KG1 (cell line): ENCODE results near the gene GOLGA2.

Source experiments
- DNase-seq: peaks from one replicate; lab custom pipeline; 2025; lab: John Stamatoyannopoulos, UW

GOLGA2 gene, protein sequence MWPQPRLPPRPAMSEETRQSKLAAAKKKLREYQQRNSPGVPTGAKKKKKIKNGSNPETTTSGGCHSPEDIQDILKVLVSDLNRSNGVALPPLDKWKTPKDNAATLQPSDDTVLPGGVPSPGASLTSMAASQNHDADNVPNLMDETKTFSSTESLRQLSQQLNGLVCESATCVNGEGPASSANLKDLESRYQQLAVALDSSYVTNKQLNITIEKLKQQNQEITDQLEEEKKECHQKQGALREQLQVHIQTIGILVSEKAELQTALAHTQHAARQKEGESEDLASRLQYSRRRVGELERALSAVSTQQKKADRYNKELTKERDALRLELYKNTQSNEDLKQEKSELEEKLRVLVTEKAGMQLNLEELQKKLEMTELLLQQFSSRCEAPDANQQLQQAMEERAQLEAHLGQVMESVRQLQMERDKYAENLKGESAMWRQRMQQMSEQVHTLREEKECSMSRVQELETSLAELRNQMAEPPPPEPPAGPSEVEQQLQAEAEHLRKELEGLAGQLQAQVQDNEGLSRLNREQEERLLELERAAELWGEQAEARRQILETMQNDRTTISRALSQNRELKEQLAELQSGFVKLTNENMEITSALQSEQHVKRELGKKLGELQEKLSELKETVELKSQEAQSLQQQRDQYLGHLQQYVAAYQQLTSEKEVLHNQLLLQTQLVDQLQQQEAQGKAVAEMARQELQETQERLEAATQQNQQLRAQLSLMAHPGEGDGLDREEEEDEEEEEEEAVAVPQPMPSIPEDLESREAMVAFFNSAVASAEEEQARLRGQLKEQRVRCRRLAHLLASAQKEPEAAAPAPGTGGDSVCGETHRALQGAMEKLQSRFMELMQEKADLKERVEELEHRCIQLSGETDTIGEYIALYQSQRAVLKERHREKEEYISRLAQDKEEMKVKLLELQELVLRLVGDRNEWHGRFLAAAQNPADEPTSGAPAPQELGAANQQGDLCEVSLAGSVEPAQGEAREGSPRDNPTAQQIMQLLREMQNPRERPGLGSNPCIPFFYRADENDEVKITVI

DNA sequence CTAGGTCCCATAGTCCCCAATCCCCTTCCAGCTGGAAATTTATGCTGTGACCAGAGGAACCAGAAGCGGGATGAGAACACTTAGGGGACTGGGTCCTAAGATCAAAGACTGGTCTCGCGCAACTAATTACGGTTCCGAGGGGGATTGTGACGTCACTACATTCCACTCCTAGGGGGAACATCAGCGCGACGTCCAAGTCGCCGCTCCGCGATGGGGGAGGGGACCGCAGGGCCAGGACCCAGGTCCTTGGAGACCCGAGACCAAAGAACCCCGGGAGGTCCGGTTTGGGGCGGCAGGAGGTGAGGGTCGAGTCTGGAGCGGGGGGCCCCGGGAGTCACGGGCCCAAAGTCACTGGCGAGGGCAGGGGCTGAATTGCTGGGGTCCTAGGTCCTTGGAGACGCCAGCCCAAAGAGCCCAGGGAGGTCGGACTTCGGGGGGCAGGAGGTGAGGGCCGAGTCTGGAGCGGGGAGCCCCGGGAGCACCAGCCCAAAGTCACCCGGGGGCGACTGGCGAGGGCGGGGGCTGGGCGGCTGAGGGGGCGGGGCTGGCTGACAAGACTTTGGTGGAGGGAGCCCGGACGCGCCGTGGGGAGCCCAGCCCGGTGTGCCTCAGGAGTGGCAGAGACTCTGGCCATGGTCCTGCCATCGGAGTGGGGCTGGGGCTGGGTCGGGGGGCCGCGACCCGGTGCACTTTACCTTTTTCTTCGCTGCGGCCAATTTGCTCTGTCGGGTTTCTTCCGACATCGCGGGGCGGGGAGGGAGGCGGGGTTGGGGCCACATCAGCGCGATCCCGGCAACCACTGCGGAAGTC, at the start of gene GOLGA2:
Gene GOLGA2 (minus strand): TSS at position 810 of the 810 bp plus-strand sequence. CDS start 31 bp downstream, at position 779.
- no peak for DNase-seq

GRCh38 chr9:128324401-128324800, 48.6 kb upstream of the GOLGA2 start:
- DNase-seq: no peak

GRCh38 chr9:128323791-128324190, 48.0 kb upstream of the GOLGA2 start:
- no peak for DNase-seq

DNA sequence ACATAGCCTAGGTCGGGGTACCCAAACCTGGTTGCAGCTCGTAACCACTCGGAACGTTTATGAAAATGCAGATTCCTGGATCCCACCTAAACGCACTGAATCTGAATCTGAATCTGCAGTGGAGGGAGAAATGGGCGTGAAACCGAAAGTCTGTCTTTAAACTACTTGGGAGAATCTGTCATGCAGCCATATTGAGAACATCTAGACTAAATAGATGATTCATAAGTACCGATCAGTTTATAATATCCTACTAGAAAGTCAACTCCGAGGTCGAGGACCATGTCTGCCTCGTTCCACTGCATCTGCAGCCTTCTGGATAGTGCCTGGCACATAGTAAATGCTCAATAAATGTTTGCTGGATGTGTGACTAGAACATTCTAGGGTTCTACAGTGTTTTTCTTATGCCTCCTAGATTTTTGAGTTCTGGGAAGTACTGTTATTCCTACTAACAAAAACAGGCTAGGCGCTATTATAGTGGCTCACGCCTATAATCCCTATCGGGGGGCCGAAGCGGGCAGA, 47.5 kb upstream of the GOLGA2 start:
- no peak for DNase-seq

GRCh38 chr9:128322404-128323211, 46.8 kb upstream of the GOLGA2 start, which contains the start of the genes COQ4 and TRUB2:
COQ4 (plus strand) TSS chr9:128322839; CDS start chr9:128322859, 20 bp downstream.
TRUB2 (minus strand) TSS chr9:128322447; CDS start chr9:128322408, 39 bp downstream.
- DNase-seq: peak; percentile 98

- no peak for DNase-seq
Observed at GRCh38 chr9:128321879-128322403, 46.1 kb upstream of the GOLGA2 start.

DNA sequence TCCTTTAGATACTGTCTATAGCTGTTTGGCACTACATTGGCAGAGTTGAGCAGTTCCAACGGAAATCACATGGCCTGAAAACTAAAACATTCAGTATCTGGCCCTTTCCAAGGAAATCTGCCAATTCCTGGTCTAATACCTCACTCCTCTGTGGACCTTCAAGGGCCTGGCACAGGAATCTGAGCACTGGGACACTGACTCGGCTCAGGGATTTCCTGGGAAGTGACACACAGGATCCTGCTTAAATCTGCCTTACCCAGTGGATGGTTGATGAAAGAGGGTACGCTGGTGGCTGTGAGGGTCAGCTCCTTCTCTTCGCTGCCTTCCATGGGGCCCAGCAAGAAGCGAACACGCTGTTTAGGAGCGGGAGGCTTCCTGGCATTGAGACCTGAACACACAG, 45.5 kb upstream of the GOLGA2 start:
- DNase-seq: no peak

DNA sequence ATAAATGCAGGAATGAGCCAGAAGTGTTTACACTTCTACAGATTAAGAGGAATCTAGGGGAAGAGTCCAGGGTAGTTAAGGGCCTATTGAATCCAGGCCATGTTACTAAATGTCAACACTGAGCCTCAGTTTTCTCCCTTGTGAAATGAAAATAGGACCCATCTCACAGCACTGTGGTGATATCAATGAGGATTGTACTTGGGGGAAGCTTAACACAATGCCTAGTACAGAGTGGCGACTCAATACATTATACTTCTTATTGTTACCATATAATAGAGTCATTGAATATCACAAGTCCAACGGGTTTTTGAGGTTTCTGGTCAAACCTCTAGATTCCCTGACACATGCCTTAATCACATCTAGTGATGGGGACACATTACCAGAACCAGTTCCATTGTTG, 41.8 kb upstream of the GOLGA2 start:
- DNase-seq: no peak

DNA sequence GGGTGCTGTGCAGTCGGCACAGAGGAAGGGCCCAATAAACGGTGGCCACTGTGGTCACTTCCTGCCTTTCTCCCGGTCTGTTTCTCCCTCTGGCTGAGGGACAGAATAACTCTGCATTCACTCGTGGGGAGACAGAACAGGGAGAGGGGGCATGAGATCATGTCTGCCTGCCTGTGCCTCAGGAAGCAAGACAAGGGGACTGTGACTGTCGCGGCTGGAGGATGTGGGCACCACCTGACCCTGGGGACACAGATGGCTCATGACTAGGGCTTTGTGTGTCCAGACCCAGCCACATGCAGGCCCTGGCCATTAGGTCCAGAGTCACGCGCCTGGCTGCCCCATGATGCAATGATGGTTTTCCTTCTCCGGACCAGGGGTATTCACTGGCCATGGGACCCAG, 40.6 kb upstream of the GOLGA2 start:
- DNase-seq: no peak

DNA sequence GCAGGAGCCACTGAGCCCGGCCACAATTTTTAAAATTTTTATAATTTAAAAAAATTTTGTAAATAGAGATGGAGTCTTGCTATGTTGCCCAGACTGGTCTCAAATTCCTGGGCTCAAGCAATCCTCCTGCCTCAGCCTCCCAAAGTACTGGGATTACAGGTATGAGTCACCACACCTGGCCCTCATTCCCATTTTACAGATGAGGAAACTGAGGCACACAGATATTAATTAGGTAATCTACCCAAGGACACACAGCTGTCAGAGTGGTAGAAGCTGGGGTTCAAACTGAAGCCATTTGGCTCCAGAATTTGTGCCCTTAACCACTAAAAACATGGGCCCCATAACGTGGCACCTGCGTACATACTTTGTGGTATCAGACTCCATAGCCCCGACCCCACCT, 38.9 kb upstream of the GOLGA2 start:
- no peak for DNase-seq

GRCh38 chr9:128310461-128310860, 34.7 kb upstream of the GOLGA2 start:
- no peak for DNase-seq

DNA sequence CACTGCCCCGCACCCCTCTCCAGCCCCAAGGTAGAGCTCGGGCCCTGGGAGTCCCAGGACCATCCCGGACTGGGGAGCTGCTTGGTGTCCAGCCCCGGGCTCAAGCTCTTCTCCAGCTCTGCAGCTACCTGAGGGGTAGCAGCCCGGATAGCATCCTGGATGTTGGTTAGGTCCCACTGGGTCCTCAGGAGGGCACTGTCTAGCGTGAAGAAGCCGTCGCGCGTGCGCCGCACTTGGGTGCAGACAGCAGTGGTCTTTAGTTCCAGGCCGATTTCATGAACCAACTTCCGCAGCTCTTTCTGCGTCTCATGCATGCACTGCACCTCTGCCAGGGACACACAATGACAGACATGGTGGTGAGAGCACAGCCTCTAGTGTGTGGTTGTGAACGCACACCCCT, 33.7 kb upstream of the GOLGA2 start:
- DNase-seq: no peak

DNA sequence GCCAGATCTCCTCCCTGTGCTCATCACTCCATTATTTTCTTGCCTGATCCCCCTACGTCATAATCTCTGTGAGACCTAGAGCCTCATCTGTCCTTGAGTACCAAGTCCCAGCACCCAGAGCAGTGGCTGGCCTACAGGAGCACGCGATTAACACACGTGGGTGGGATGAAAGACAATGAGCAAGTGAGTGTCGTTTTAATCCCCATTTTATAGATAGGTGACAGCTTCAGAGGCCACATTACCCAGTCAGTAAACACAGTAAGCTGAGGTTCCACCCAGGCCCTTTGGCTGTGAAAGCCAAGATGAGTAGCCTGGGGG, 29.1 kb upstream of the GOLGA2 start:
- no peak for DNase-seq

DNA sequence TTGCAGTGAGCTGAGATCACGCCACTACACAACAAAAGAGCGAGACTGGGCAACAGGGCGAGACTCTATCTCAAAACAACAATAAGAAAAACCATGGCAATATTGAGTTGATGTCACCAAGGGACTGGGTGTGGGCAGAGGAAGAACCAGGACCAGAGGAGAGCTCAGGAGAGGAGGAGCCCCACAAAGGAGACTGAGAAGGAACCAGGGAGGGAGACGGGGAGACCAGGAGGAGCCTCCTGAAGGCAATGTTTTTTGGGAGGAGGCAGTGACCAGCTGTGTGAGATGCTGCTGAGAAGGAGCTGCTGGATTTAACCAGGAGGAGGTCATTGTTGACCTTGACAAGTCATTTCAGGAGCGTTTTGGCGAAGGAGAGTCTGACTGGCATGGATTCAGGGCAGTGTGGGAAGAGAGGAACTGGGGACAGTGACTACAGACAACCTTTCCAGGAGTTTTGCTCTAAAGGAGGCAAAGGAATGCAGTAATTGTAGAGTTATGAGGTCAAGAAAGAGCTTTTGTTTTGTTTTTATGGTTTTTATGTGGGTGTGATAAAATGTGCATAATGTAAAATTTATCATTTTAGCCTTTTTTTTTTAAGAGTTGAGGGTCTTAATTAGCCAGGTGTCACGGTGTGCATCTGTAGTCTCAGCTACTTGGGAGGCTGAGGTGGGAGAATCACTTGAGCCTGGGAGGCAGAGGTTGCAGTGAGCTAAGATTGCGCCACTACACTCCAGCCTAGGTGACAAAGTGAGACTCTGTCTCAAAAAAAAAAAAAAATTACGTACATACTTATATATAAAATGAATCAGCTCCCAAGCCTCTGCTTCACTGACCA, 28.5 kb upstream of the GOLGA2 start:
- no peak for DNase-seq

DNA sequence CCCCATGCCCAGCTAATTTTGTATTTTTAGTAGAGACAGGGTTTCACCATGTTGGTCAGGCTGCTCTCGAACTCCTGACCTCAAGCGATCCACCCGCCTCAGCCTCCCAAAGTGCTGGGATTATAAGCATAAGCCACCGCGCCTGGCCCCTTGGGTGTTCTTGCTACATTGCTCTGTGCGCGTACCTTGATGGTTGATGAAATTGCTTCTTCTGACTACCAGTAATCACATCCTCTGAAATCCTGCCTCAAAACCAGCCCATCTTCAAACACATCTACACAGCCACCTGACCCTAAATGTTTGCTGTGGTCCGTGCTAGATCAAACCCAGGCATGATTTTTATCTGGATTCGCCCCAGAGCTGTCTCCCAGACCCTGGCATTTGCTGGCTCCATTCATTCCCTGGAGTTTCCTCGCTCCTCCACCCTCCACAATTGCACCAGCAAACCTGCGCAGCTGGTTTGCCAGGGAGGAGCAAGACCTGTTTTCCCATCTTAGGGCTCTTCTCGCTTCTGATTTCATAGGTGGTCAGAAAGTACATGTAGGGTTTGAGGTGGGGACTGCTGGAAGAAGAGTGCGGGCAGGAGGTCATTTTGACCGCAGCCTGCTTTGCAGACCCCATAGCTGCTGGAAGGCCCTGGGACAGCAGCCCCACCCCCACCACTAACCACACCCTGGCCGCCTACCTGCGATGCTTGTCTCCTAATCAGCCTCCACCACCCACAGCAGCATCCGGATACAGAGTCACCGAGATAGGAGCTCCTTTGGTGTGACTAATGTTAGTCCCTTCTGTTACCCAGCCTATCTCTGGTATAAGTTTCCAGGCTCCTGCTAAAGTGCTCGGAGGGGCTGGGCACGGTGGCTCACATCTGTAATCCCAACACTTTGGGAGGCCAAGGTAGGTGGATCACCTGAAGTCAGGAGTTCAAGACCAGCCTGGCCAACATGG, 23.0 kb upstream of the GOLGA2 start:
- DNase-seq: no peak

DNA sequence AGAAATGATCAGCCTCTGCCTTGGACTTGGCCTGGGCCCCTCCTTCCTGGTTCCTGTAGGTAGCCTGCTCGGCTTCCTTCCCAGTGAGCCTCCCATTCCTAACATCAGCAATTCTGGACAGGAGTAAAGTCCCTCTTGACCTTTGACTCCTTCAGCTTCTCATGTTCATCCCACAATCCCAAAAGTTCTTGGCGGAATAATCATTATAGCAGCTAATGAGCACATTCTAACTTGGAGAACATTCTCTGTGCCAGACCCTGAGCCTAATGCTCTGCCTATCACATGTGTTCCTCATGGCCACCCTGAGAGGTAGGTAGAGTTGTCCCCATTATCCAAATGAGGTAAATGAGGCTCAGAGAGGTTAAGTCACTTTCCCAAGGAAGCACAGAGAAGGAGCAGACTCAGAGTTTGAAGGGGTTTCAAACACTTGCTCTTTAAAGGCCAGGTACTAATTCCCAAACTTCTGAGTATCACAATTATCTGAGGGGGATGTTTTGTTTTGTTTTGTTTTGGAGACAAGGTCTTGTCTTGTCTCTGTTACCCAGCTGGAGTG, 21.5 kb upstream of the GOLGA2 start:
- no peak for DNase-seq

DNA sequence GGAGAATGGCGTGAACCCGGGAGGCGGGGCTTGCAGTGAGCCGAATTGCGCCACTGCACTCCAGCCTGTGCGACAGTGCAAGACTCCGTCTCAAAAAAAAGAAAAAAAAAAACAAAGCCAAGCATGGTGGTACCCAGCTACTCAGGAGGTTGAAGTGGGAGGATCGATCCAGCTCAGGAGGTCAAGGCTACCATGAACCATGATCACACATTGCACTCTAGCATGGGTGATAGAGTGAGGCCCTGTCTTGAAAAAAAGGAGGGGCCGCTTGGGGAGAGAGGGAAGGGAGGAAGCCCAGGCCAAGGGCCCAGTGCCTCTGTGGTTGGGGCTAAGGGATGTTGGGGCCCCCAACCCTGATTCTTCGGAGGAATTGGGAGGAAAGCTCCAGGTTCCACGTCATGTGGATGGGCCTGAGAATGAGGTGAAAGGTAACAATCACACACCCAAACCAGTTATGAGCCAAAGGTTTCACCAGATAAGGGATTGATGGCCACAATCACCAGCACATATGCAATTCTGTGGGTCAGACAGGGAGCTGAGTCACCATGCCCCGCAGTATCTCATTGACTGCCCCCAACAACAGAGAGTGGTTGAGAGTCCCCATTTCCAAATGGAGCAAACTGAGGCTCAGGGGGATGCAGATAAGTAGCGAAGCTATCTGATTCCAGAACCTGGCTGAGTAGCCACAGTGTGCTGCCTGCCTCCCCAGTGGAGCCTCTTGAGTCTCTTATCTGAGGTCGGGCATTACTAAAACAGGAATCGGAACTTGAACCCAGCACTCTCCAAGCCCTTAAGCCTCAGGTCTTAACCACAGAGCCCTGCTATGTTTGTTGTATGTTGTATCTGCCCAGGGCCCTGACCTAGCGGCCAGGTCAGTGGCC, 20.8 kb upstream of the GOLGA2 start:
- no peak for DNase-seq
